GM19193 (cell line): ENCODE data around the gene PRSS57.

Experiments used
- POLR2A ChIP-seq: IDR thresholded peaks from 4 replicates; pipeline ENCODE4 v1.6.1; 2011; ENCODE audit not compliant: insufficient read depth, insufficient read length; ENCODE audit errors: extremely low read depth

PRSS57 gene

DNA sequence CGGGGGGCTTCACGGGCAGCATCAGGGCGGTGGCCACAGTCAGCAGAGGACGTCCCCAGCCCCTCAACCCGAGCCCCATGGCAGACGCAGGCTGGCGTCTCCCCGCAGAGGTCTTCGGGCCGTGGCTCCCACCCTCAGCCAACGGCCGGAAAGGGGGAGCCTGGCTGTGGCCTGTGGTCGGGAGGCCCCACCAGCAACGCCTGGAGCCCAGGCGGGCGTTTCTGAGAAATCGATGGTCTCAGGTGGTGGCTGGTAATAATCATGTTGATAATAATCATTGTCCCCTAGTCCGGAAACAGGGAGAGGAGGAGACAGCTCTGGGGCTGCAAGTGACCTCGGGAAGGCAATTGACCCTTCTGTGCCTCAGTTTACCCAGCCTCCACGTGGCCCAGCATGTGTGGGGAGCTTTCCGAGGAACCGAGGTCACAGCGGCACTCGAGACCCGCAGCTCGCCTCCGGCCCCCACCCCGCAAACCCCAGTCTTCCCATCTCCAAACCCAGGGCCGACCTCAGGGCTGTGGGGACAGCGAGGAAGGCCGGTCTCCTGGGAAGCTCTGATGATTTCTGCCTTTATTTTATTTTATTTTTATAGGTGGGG lies at the start of gene PRSS57:
Gene PRSS57 (minus strand): TSS at position 101 of the 598 bp plus-strand sequence. CDS start 22 bp downstream, at position 79.
- no peak for TF ChIP-seq POLR2A

DNA sequence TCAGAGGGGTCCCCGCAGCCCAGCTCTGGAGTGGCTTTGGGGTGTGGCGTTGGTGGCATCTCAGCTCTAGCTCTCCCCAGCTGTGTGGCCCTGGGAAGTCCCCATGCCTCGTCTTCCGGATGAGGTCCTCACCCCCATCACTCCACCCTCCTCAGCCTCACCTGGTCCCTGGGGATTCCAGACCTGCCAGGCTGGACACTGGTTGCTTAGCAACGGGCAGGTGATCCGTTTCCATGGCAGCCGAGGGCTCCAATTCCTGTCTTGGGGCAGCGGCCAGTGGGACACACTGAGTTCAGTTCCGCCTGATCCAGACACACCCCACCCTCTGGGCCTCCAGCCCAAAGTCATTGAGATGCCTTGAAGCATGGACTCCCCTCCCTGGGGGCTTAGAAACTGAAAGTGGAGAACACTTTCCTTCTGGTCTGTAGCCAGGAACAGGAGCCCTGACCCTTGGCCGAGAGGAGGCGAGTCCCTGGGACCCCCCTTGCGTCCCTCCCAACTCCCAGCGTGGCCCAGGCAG lies 48.0 kb upstream of the PRSS57 start:
- no peak for TF ChIP-seq POLR2A

DNA sequence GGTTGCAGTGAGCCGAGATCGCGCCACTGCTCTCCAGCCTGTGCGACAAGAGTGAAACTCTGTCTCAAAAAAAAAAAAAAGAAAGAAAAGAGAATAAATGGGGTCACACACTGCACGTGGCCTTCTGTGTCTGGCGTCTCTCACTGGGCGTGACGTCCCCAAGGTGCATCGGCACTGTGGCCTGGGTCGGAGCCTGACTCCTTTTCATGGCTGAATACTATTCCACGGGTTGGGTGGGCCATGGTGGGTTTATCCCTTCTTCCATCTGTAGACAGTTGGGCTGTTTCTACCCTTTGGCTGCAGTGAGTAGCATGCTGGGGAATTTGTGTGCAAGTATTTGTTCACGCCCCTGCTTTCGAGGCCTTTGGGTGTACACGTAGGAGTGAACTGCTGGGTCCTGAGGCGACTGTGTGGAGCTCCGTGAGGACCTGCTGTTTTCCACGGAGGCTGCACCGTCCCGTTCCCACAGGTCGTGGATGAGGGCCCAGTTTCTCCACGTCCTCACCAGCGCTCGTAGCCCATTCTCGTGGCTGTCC lies 47.4 kb upstream of the PRSS57 start:
- no peak for TF ChIP-seq POLR2A

DNA sequence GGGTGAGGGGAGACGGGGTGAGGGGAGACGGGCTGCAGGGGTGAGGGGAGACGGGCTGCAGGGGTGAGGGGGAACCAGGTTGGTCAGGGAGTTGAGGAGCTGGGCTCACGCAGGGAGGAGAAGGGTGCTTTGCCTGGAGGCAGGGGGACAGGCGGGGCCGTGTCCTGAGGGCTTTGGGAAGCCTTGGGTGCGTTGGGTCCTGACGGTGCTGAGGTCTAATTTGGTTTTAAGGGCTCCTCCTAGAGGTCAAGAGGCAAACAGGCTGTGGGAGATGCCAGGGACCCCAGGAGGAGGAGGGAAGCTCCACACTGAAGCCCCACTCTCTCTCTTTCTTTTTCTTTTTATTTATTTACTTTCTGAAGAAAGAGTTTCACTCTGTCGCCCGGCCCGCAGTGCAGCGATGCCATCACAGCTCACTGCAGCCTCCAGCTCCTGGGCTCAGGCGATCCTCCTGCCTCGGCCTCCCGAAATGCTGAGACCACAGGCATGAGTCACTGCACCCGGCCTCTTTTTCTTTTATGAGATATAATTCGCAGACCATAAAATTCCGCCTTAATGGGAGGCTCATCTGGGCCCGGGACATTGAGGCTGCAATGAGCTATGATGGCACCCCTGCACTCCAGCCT lies 46.4 kb upstream of the PRSS57 start:
- TF ChIP-seq POLR2A, result no peak

- TF ChIP-seq POLR2A, result no peak
Observed at GRCh38 chr19:739998-740715, 44.9 kb upstream of the PRSS57 start.

- no peak for TF ChIP-seq POLR2A
Observed at GRCh38 chr19:738509-739128, 43.4 kb upstream of the PRSS57 start.

DNA sequence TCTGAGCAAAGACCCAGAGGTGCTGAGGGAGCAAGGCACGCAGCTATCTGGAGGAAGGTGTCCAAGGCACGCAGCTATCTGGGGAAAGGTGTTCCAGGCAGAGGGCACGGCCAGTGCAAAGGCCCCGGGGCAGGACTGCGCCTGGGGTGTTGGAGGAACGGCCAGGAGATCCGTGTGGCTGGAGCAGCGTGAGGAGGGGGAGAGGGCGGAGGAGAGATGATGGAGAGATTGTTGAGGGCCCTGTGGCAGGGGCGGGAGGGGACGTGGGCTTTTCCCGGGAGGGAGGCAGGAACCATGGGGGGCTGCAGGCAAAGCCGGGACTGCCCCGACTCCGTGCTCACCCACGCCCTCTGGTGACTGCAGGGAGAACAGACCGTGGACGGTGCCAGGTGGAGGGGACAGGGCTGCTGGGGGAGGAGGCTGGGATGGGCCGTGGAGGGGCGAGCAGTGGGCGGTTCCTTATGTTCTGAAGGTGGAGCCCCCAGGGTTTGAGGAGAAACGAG lies 42.4 kb upstream of the PRSS57 start:
- no peak for TF ChIP-seq POLR2A

GRCh38 chr19:736125-736524 lies 40.9 kb upstream of the PRSS57 start:
- TF ChIP-seq POLR2A, result no peak

- no peak for TF ChIP-seq POLR2A
Observed at GRCh38 chr19:734716-735115, 39.5 kb upstream of the PRSS57 start.

DNA sequence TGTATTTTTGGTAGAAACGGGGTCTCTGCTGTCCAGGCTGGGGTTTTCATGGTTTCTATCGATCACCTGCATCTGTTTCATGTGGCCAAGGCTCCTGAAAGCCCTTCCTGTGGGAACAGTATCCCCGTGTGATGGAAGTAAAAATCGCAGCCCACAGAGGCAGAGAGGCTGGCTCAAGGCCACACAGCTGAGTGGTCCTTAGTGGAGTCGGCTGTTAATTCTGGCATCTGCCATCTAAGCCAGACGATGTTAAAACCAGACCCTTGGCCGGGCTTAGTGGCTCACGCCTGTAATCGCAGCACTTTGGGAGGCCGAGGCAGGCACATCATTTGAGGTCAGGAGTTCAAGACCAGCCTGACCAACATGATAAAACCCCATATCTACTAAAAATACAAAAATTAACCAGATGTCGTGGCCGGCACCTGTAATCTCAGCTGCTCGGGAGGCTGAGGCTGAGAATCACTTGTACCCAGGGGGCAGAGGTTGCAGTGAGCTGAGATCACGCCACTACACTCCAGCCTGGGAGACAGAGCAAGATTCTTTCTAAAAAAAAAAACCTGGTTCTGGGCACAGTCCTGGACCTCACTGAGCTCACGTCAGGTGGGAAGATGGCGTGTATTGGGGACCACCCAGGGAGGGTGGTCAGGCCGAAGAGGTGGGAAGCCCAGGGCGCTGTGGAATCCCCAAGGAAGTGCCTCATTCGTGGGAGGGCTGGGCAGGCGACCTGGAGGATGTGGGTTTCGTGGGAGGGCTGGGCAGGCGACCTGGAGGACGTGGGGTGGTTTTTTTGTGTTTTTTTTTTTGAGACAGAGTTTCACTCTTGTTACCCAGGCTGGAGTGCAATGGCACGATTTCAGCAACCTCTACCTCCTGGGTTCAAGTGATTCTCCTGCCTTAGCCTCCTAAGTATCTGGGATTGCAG lies 37.2 kb upstream of the PRSS57 start:
- TF ChIP-seq POLR2A, result no peak

DNA sequence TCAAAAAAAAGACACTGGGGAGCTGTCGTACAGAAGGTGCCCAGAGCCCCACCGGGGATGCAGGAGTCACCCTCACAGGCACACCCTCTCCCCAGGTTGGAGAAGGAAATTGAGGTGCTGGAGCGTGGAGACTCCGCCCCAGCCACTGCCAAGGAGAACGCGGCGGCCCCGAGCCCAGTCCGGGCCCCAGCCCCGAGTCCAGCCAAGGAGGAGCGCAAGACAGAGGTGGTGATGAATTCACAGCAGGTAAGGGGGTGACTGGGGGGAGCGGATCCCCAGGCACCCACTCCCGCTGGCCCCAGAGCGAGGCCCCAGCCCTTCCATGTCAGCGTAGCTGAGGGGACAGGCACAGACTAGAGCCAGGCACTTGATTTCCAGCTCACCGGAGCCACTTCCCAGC lies 35.7 kb upstream of the PRSS57 start:
- TF ChIP-seq POLR2A, result no peak

- no peak for TF ChIP-seq POLR2A
Observed at GRCh38 chr19:729965-730668, 34.9 kb upstream of the PRSS57 start.

- TF ChIP-seq POLR2A, result no peak
Observed at GRCh38 chr19:728011-728410, 32.8 kb upstream of the PRSS57 start.
